Neuronal stem cell (in vitro differentiated cells): Measurements from ENCODE around the gene SETD4.

Experiments
- DNase-seq: peaks from one replicate; pipeline ENCODE4 v3.0.0-alpha.2; 2013; ENCODE audit warnings: low spot score
- H2AFZ ChIP-seq: one replicate; pipeline ENCODE4 v1.6.1; 2013; ENCODE audit warnings: mild to moderate bottlenecking, low read length, inconsistent platforms
- H2AK5ac ChIP-seq: 2 replicates; pipeline ENCODE4 v1.6.1; 2013; ENCODE audit warnings: low read depth, mild to moderate bottlenecking, inconsistent platforms, low read length, moderate library complexity, mixed read lengths
- H2BK120ac ChIP-seq: 2 replicates; pipeline ENCODE4 v1.6.1; 2013; ENCODE audit warnings: low read depth, mild to moderate bottlenecking, inconsistent platforms, low read length, moderate library complexity, mixed read lengths
- H2BK12ac ChIP-seq: one replicate; pipeline ENCODE4 v1.6.1; 2013; ENCODE audit warnings: low read length, inconsistent platforms
- H2BK15ac ChIP-seq: 2 replicates; pipeline ENCODE4 v1.6.1; 2013; ENCODE audit warnings: mild to moderate bottlenecking, low read length, inconsistent platforms, mixed read lengths
- H2BK5ac ChIP-seq: one replicate; pipeline ENCODE4 v1.6.1; 2013; ENCODE audit warnings: inconsistent platforms, mild to moderate bottlenecking, low read length, moderate library complexity
- H3K14ac ChIP-seq: one replicate; pipeline ENCODE4 v1.6.1; 2013; ENCODE audit warnings: low read length, inconsistent platforms
- H3K18ac ChIP-seq: 2 replicates; pipeline ENCODE4 v1.6.1; 2013; ENCODE audit warnings: low read length, inconsistent platforms
- H3K23ac ChIP-seq: 2 replicates; pipeline ENCODE4 v1.6.1; 2013; ENCODE audit warnings: low read depth, mild to moderate bottlenecking, mixed read lengths, low read length, inconsistent platforms; ENCODE audit not compliant: poor library complexity
- H3K27ac ChIP-seq: replicated peaks from 3 replicates; pipeline ENCODE4 v1.5.1; 2013; ENCODE audit warnings: low read length, inconsistent platforms
- H3K27me3 ChIP-seq, 3 experiments: 2 replicates each; pipeline ENCODE4 v1.6.1; 2013; ENCODE audit warnings: low read length in 3 of 3, mild to moderate bottlenecking in 2 of 3, inconsistent platforms in 1 of 3, low read depth in 1 of 3, mixed read lengths in 1 of 3, moderate library complexity in 1 of 3; ENCODE audit not compliant: control insufficient read depth in 3 of 3, insufficient read depth in 3 of 3
- H3K36me3 ChIP-seq, 2 donors: replicated peaks in 1 of 2; 2 replicates each; pipeline ENCODE4 v1.6.1; 2013; ENCODE audit warnings: low read length in 2 of 2; ENCODE audit not compliant: control insufficient read depth in 2 of 2, insufficient read depth in 2 of 2
- H3K4ac ChIP-seq: 2 replicates; pipeline ENCODE4 v1.6.1; 2013; ENCODE audit warnings: inconsistent platforms, mild to moderate bottlenecking, low read length, moderate library complexity
- H3K4me1 ChIP-seq, 2 donors: 1 replicate in 1 of 2; 2 replicates in 1 of 2; pipeline ENCODE4 v1.6.1; 2013; ENCODE audit warnings: low read length in 2 of 2, low read depth in 1 of 2; ENCODE audit not compliant: control insufficient read depth in 2 of 2, insufficient read depth in 1 of 2
- H3K4me2 ChIP-seq: one replicate; pipeline ENCODE4 v1.6.1; 2013; ENCODE audit warnings: mild to moderate bottlenecking, low read length, inconsistent platforms; ENCODE audit not compliant: insufficient read depth, poor library complexity, severe bottlenecking
- H3K4me3 ChIP-seq, 2 donors: 2 replicates each; pipeline ENCODE4 v1.5.1; 2013; ENCODE audit warnings: low read length in 2 of 2, mild to moderate bottlenecking in 2 of 2, inconsistent platforms in 1 of 2, moderate library complexity in 1 of 2
- H3K79me1 ChIP-seq: one replicate; pipeline ENCODE4 v1.6.1; 2013; ENCODE audit warnings: low read depth, mild to moderate bottlenecking, inconsistent platforms, low read length, moderate library complexity
- H3K9ac ChIP-seq: one replicate; pipeline ENCODE4 v1.6.1; 2013; ENCODE audit warnings: mild to moderate bottlenecking, low read depth, low read length, inconsistent platforms; ENCODE audit not compliant: poor library complexity
- H3K9me3 ChIP-seq, 2 donors: replicated peaks in 1 of 2; 2 replicates each; pipeline versions ENCODE3 to v1.6.1; 2013; ENCODE audit warnings: low read length in 2 of 2, mild to moderate bottlenecking in 2 of 2, inconsistent platforms in 1 of 2, low read depth in 1 of 2, mixed read lengths in 1 of 2, moderate library complexity in 1 of 2; ENCODE audit not compliant: control insufficient read depth in 2 of 2, insufficient read depth in 1 of 2
- H4K8ac ChIP-seq: one replicate; pipeline ENCODE4 v1.6.1; 2013; ENCODE audit warnings: low read depth, mild to moderate bottlenecking, inconsistent platforms, low read length, moderate library complexity
- H4K91ac ChIP-seq: one replicate; pipeline ENCODE4 v1.6.1; 2013; ENCODE audit warnings: low read length, low read depth, mild to moderate bottlenecking, inconsistent platforms; ENCODE audit not compliant: poor library complexity
- WGBS, 2 donors: extraction: QIAGEN DNeasy Blood & Tissue Kit; methylation state at CpG; one replicate each; pipeline ENCODE4 v1.1.7; 2013; ENCODE audit warnings: missing lambda C conversion rate in 2 of 2, mixed read lengths in 1 of 2; ENCODE audit not compliant: insufficient read length in 2 of 2, insufficient replicate concordance in 1 of 2; ENCODE audit errors: extremely low coverage in 2 of 2; 5-methylcytosine and 5-hydroxymethylcytosine counted together

The SETD4 gene

GRCh38 chr21:35993875-35994490, 66.3 kb downstream of the SETD4 start:
- Histone ChIP-seq H2AK5ac (no peak overlapping the region), H3K79me1 (no peaks in the 10 kb centered on the region), H3K23ac (peak overlapping the region; percentile 25), H3K36me3 (no peaks in the 10 kb centered on the region), H3K14ac (no peak overlapping the region), H3K4me1 (no peaks in the 10 kb centered on the region), H4K8ac (no peak overlapping the region), H4K91ac (no peak overlapping the region), H3K4ac (no peak overlapping the region), H2BK120ac (no peak overlapping the region), H2BK12ac (no peak overlapping the region), H3K4me3 (no peak overlapping the region), H2AFZ (no peak overlapping the region), H3K27ac (no peak overlapping the region), H3K27me3 (no peaks in the 10 kb centered on the region), H3K9me3 (no peaks in the 10 kb centered on the region), H2BK15ac (no peak overlapping the region), H3K18ac (no peak overlapping the region), H2BK5ac (no peak overlapping the region), H3K4me2 (no peak overlapping the region), H3K9ac (no peak overlapping the region)
- 100% methylated on average over 1 to 3 of the region's 3 CpGs for WGBS, 2 donors
- no peak for DNase-seq

- no peak overlapping the region for H2BK12ac ChIP-seq
- no peak overlapping the region for H3K18ac ChIP-seq
- H3K23ac ChIP-seq: no peak overlapping the region
- no peak overlapping the region for H4K8ac ChIP-seq
- H3K36me3 ChIP-seq: no peaks in the 10 kb centered on the region
- H3K4ac ChIP-seq: no peak overlapping the region
- H3K27me3 ChIP-seq: no peaks in the 10 kb centered on the region
- no peaks in the 10 kb centered on the region for H3K79me1 ChIP-seq
- no peak overlapping the region for H2BK15ac ChIP-seq
- no peak for DNase-seq
- H3K9ac ChIP-seq: no peak overlapping the region
- H3K9me3 ChIP-seq: no peaks in the 10 kb centered on the region
- H3K14ac ChIP-seq: no peak overlapping the region
- WGBS, 2 donors: no CpG with 5 or more reads among the region's 6 CpGs
- no peak overlapping the region for H2BK120ac ChIP-seq
- H2AFZ ChIP-seq: no peak overlapping the region
- no peak overlapping the region for H2AK5ac ChIP-seq
- no peak overlapping the region for H3K4me2 ChIP-seq
- no peak overlapping the region for H2BK5ac ChIP-seq
- no peak overlapping the region for H4K91ac ChIP-seq
- H3K27ac ChIP-seq: no peak overlapping the region
- H3K4me1 ChIP-seq: no peaks in the 10 kb centered on the region
- no peak overlapping the region for H3K4me3 ChIP-seq
Measured at GRCh38 chr21:35991131-35991530, 69.2 kb downstream of the SETD4 start.

GRCh38 chr21:35990609-35991008, 69.7 kb downstream of the SETD4 start:
- no peak overlapping the region for H3K4ac ChIP-seq
- no peak overlapping the region for H4K8ac ChIP-seq
- H3K4me1 ChIP-seq: no peaks in the 10 kb centered on the region
- no peak overlapping the region for H3K27ac ChIP-seq
- WGBS, 2 donors: no CpG with 5 or more reads among the region's 9 CpGs
- H3K14ac ChIP-seq: no peak overlapping the region
- no peak overlapping the region for H2AFZ ChIP-seq
- no peak overlapping the region for H3K23ac ChIP-seq
- no peak overlapping the region for H2BK120ac ChIP-seq
- no peaks in the 10 kb centered on the region for H3K27me3 ChIP-seq
- H3K4me3 ChIP-seq: no peak overlapping the region
- H4K91ac ChIP-seq: no peak overlapping the region
- no peak for DNase-seq
- no peak overlapping the region for H2AK5ac ChIP-seq
- H3K9ac ChIP-seq: no peak overlapping the region
- no peaks in the 10 kb centered on the region for H3K9me3 ChIP-seq
- H2BK12ac ChIP-seq: no peak overlapping the region
- H2BK15ac ChIP-seq: no peak overlapping the region
- H3K36me3 ChIP-seq: no peaks in the 10 kb centered on the region
- H3K4me2 ChIP-seq: no peak overlapping the region
- H3K18ac ChIP-seq: no peak overlapping the region
- no peak overlapping the region for H2BK5ac ChIP-seq
- H3K79me1 ChIP-seq: no peaks in the 10 kb centered on the region

GRCh38 chr21:35989138-35989735, 71.1 kb downstream of the SETD4 start:
- WGBS, 2 donors: no CpG with 5 or more reads among the region's 10 CpGs
- H3K14ac ChIP-seq: no peak overlapping the region
- no peak overlapping the region for H2AFZ ChIP-seq

More at GRCh38 chr21:35989138-35989735, 71.1 kb downstream of the SETD4 start:
- Histone ChIP-seq H2BK5ac (no peak overlapping the region), H2AK5ac (no peak overlapping the region), H3K27me3 (no peaks in the 10 kb centered on the region), H3K4me3 (no peak overlapping the region), H3K79me1 (no peaks in the 10 kb centered on the region), H3K9ac (no peak overlapping the region), H4K8ac (no peak overlapping the region), H3K4ac (no peak overlapping the region), H3K36me3 (no peaks in the 10 kb centered on the region), H2BK12ac (no peak overlapping the region), H3K9me3 (peaks cover 0 to 2% of the 10 kb centered on the region in 2 donors), H3K27ac (no peak overlapping the region), H4K91ac (no peak overlapping the region), H2BK15ac (no peak overlapping the region), H3K23ac (no peak overlapping the region), H3K4me1 (no peaks in the 10 kb centered on the region), H2BK120ac (no peak overlapping the region), H3K18ac (no peak overlapping the region), H3K4me2 (no peak overlapping the region)
- DNase-seq: no peak
